ENCODE measurements around the gene XPO6. TPM values are rescaled to one million over a fixed set of nuclear protein-coding genes. Genes with fewer than 3 reads are reported as not detected.
A peak's percentile ranks its signal among the peaks of the same experiment; 100 is the strongest.
"Not testable (repeated sequence)": the region's sequence is repeated elsewhere in the genome, so short reads cannot be mapped to it uniquely, and the experiment has no call there.

Gene XPO6
- total RNA-seq, 1 donor from 2014 or later = 155 TPM

- no peaks in the 10 kb centered on the region for H3K27me3 Mint-ChIP-seq (ENCODE audit: unreplicated experiment)
- DNase-seq (ENCODE audit: low spot score) = no peak
- no peaks in the 10 kb centered on the region for H3K9me3 Mint-ChIP-seq (ENCODE audit: unreplicated experiment)
- TF ChIP-seq CTCF (IDR thresholded peaks at IDR 0.05; ENCODE audit: unreplicated experiment) = no peak
- no peaks in the 10 kb centered on the region for H3K4me1 Mint-ChIP-seq (ENCODE audit: unreplicated experiment)
- peaks cover 34% of the 10 kb centered on the region for H3K36me3 Mint-ChIP-seq (ENCODE audit: low read depth, unreplicated experiment)
- no peak overlapping the region for H3K4me3 Mint-ChIP-seq (ENCODE audit: unreplicated experiment)
- H3K27ac Mint-ChIP-seq (ENCODE audit: unreplicated experiment) = no peak overlapping the region
These were observed 91.0 kb downstream of the XPO6 start for GRCh38 chr16:28120754-28121153.

- Mint-ChIP-seq H3K27me3 (ENCODE audit: unreplicated experiment) (no peaks in the 10 kb centered on the region), H3K36me3 (ENCODE audit: low read depth, unreplicated experiment) (peaks cover 28% of the 10 kb centered on the region), H3K4me1 (ENCODE audit: unreplicated experiment) (no peaks in the 10 kb centered on the region)
These were observed 93.1 kb downstream of the XPO6 start for GRCh38 chr16:28118637-28119036.

GRCh38 chr16:28117168-28117565, 94.6 kb downstream of the XPO6 start:
- TF ChIP-seq CTCF (IDR thresholded peaks at IDR 0.05; ENCODE audit: unreplicated experiment) = no peak
- Mint-ChIP-seq H3K27me3 (ENCODE audit: unreplicated experiment) (no peaks in the 10 kb centered on the region), H3K4me1 (ENCODE audit: unreplicated experiment) (no peaks in the 10 kb centered on the region), H3K9me3 (ENCODE audit: unreplicated experiment) (no peaks in the 10 kb centered on the region), H3K36me3 (ENCODE audit: low read depth, unreplicated experiment) (peaks cover 29% of the 10 kb centered on the region), H3K27ac (ENCODE audit: unreplicated experiment) (no peak overlapping the region), H3K4me3 (ENCODE audit: unreplicated experiment) (no peak overlapping the region)
- no peak for DNase-seq (ENCODE audit: low spot score)

More at GRCh38 chr16:28118637-28119036, 93.1 kb downstream of the XPO6 start:
- TF ChIP-seq CTCF (IDR thresholded peaks at IDR 0.05; ENCODE audit: unreplicated experiment) = no peak
- no peak for DNase-seq (ENCODE audit: low spot score)
- Mint-ChIP-seq H3K9me3 (ENCODE audit: unreplicated experiment) (no peaks in the 10 kb centered on the region), H3K4me3 (ENCODE audit: unreplicated experiment) (no peak overlapping the region), H3K27ac (ENCODE audit: unreplicated experiment) (no peak overlapping the region)

GRCh38 chr16:28115866-28116265, 95.9 kb downstream of the XPO6 start:
- DNase-seq (ENCODE audit: low spot score); H3K4me3 Mint-ChIP-seq (ENCODE audit: unreplicated experiment); H3K4me1 Mint-ChIP-seq (ENCODE audit: unreplicated experiment); H3K27me3 Mint-ChIP-seq (ENCODE audit: unreplicated experiment); H3K9me3 Mint-ChIP-seq (ENCODE audit: unreplicated experiment); H3K27ac Mint-ChIP-seq (ENCODE audit: unreplicated experiment): not testable (repeated sequence)
- H3K36me3 Mint-ChIP-seq (ENCODE audit: low read depth, unreplicated experiment) = peaks cover 23% of the 10 kb centered on the region

- Mint-ChIP-seq H3K4me1 (ENCODE audit: unreplicated experiment) (no peaks in the 10 kb centered on the region), H3K4me3 (ENCODE audit: unreplicated experiment) (peak overlapping the region; percentile 3), H3K27me3 (ENCODE audit: unreplicated experiment) (no peaks in the 10 kb centered on the region), H3K27ac (ENCODE audit: unreplicated experiment) (no peak overlapping the region), H3K9me3 (ENCODE audit: unreplicated experiment) (no peaks in the 10 kb centered on the region), H3K36me3 (ENCODE audit: low read depth, unreplicated experiment) (peaks cover 24% of the 10 kb centered on the region)
- DNase-seq (ENCODE audit: low spot score) = no peak
- TF ChIP-seq CTCF (IDR thresholded peaks at IDR 0.05; ENCODE audit: unreplicated experiment) = no peak
These were observed 98.9 kb downstream of the XPO6 start for GRCh38 chr16:28112908-28113307.

GRCh38 chr16:28110977-28111376, 100.8 kb downstream of the XPO6 start:
- no peak overlapping the region for H3K4me3 Mint-ChIP-seq (ENCODE audit: unreplicated experiment)
- no peaks in the 10 kb centered on the region for H3K4me1 Mint-ChIP-seq (ENCODE audit: unreplicated experiment)
- DNase-seq (ENCODE audit: low spot score) = no peak
- no peak overlapping the region for H3K27ac Mint-ChIP-seq (ENCODE audit: unreplicated experiment)
- H3K9me3 Mint-ChIP-seq (ENCODE audit: unreplicated experiment) = no peaks in the 10 kb centered on the region
- TF ChIP-seq CTCF (IDR thresholded peaks at IDR 0.05; ENCODE audit: unreplicated experiment) = no peak
- H3K36me3 Mint-ChIP-seq (ENCODE audit: low read depth, unreplicated experiment) = peaks cover 21% of the 10 kb centered on the region
- H3K27me3 Mint-ChIP-seq (ENCODE audit: unreplicated experiment) = no peaks in the 10 kb centered on the region
